ENCODE results near the gene SCAF8. TPM values are rescaled to one million over a fixed set of nuclear protein-coding genes. Genes with fewer than 3 reads are reported as not detected.

SCAF8 gene
- total and polyA plus RNA-seq, 2 of the 8 experiments (the other 6 are each of a cell fraction or from before 2014, with no cell fraction given), result 20.3 to 46.3 TPM

- TF ChIP-seq SIN3A (conservative IDR thresholded peaks at IDR 0.05 in 1 of 2, IDR thresholded peaks at IDR 0.05 in 1 of 2; ENCODE audit: low read depth in 1 of 2, low read length in 2 of 2) (no peak), MAX (IDR thresholded peaks at IDR 0.05) (no peak), E2F6 (IDR thresholded peaks at IDR 0.05) (no peak), RNF2 (IDR thresholded peaks at IDR 0.05; ENCODE audit: borderline replicate concordance, low read depth, low read length, missing control alignments, poor library complexity, severe bottlenecking) (no peak)
- Histone ChIP-seq H2BK12ac (ENCODE audit: low read depth, low read length) (no peak overlapping the region), H2BK20ac (ENCODE audit: low read length) (no peak overlapping the region), H3K23me2 (ENCODE audit: low read depth, low read length) (no peaks in the 10 kb centered on the region), H2AFZ (ENCODE audit: low read length) (no peak overlapping the region), H3K36me3 (ENCODE audit: control insufficient read depth in 2 of 4, insufficient read depth in 4 of 4, low read length in 3 of 4) (no peaks in the 10 kb centered on the region), H3K27ac (ENCODE audit: low read depth, low read length) (no peak overlapping the region), H3K27me3 (replicated peaks in 1 of 4; ENCODE audit: control insufficient read depth in 3 of 4, extremely low read depth in 1 of 4, insufficient read depth in 3 of 4, low read length in 3 of 4) (no peaks in the 10 kb centered on the region), H3K4me2 (ENCODE audit: insufficient read depth in 1 of 2, low read depth in 2 of 2, low read length in 2 of 2) (no peak overlapping the region), H3K4me3 (ENCODE audit: extremely low read depth in 1 of 4, insufficient read depth in 2 of 4, low read depth in 3 of 4, low read length in 4 of 4) (no peak overlapping the region), H4K20me1 (replicated peaks in 1 of 2; ENCODE audit: control insufficient read depth in 1 of 2, insufficient read depth in 2 of 2, low read length in 2 of 2) (no peaks in the 10 kb centered on the region), H2AK5ac (ENCODE audit: low read depth, low read length) (no peak overlapping the region), H4K8ac (ENCODE audit: extremely low read depth, insufficient read depth, low read length) (no peak overlapping the region), H3K18ac (ENCODE audit: extremely low read depth, low read length) (no peak overlapping the region), H3K4ac (replicated peaks; ENCODE audit: insufficient read length, low read depth, low read length) (no peak overlapping the region), H3K79me2 (ENCODE audit: control insufficient read depth in 1 of 2, insufficient read depth in 2 of 2, low read length in 2 of 2) (no peaks in the 10 kb centered on the region), H3K56ac (replicated peaks; ENCODE audit: insufficient read length, low read depth, low read length) (no peak overlapping the region), H3K23ac (ENCODE audit: insufficient read length) (no peak overlapping the region), H3K9ac (replicated peaks in 1 of 4; ENCODE audit: extremely low read depth in 1 of 4, low read depth in 3 of 4, low read length in 3 of 4) (no peak overlapping the region), H2BK5ac (ENCODE audit: low read depth, low read length) (no peak overlapping the region), H2BK120ac (replicated peaks; ENCODE audit: low read depth, low read length) (no peak overlapping the region), H3K9me3 (ENCODE audit: insufficient read depth in 2 of 2, low read depth in 1 of 2, low read length in 1 of 2) (no peaks in the 10 kb centered on the region), H4K91ac (replicated peaks; ENCODE audit: insufficient read length, low read length) (no peak overlapping the region), H4K5ac (ENCODE audit: insufficient read length, low read depth, low read length) (no peak overlapping the region), H3K14ac (ENCODE audit: insufficient read length) (no peak overlapping the region), H3K79me1 (ENCODE audit: low read depth, low read length) (no peaks in the 10 kb centered on the region), H3K4me1 (replicated peaks in 1 of 4; ENCODE audit: control insufficient read depth in 3 of 4, insufficient read depth in 4 of 4, low read length in 3 of 4) (no peaks in the 10 kb centered on the region), H2BK15ac (ENCODE audit: low read length) (no peak overlapping the region)
- ChIA-PET POLR2A (ENCODE audit: partially characterized antibody) (no interaction called here), CTCF (ENCODE audit: partially characterized antibody) (interaction anchor here (0.8 to 2.9 kb wide), 3 partner anchors 12 to 29 kb away, joined by 3 to 14 read pairs (median 3); no protein-coding TSS in a partner anchor)
- FAIRE-seq (no peak), DNase-seq (ENCODE audit: low read depth in 1 of 2, low spot score in 2 of 2) (no peak)
- WGBS, 2 experiments (ENCODE audit: extremely low coverage in 1 of 2, insufficient coverage in 1 of 2, insufficient read length in 1 of 2, insufficient replicate concordance in 2 of 2, low coverage in 1 of 2, low lambda C conversion rate in 2 of 2, missing lambda C conversion rate in 1 of 2), result 85% methylated on average over 1 of the region's 1 CpG; no CpG with 5 or more reads in 1 of the 2 experiments
Measured at GRCh38 chr6:154696661-154697060, 36.6 kb upstream of the SCAF8 start.
